HCT116 (cell line): ENCODE measurements around the gene SHISA3. TPM values are rescaled to one million over a fixed set of nuclear protein-coding genes. Genes with fewer than 3 reads are reported as not detected.
"Not testable (repeated sequence)": the region's sequence is repeated elsewhere in the genome, so short reads cannot be mapped to it uniquely, and the experiment has no call there.

Source experiments
- ATAC-seq: fragments of 200-7000 bp; cut with Tn5 transposase; 2 replicates; pipeline ENCODE4 v1.9.1; 2020; ENCODE audit warnings: mild to moderate bottlenecking, moderate library complexity
- BruUV-seq: library from RNA; stranded (reverse); fragments of 400-500 nt; replicated peaks from 2 replicates; lab custom pipeline; 2021; lab: Mats Ljungman, UMichigan
- CTCF ChIA-PET: fragments of 300-600 bp; sonication (Branson Sonifier 250); formaldehyde crosslinking; loops from one replicate; lab custom pipeline; 2021; ENCODE audit warnings: antibody characterized with exemption; lab: Charles Lee
- POLR2A ChIA-PET: fragments of 300-600, 350-600 bp; sonication (Branson Sonifier 250); formaldehyde crosslinking; loops from one replicate; lab custom pipeline; 2021; ENCODE audit warnings: antibody characterized with exemption; lab: Charles Lee
- RAD21 ChIA-PET, 2 experiments: fragments of 300-600 bp; sonication (Branson Sonifier 250); formaldehyde crosslinking; loops; one replicate each; lab custom pipeline; 2023; ENCODE audit warnings: low total read pairs in 2 of 2; ENCODE audit not compliant: uncharacterized antibody in 2 of 2, unreplicated experiment in 2 of 2, low non-redundant PET in 1 of 2; lab: Charles Lee
- DNase-seq: peaks from one replicate; pipeline ENCODE4 v3.0.0-alpha.2; 2010; ENCODE audit warnings: low read depth, low spot score
- H2AFZ ChIP-seq: fragments of 200-600 bp; shearing (Covaris generic), sonication (generic); 2 replicates; pipeline ENCODE4 v1.6.1; 2017; ENCODE audit warnings: low read depth, mixed run types, mixed read lengths, antibody characterized with exemption, low read length; ENCODE audit not compliant: poor library complexity, severe bottlenecking
- H3K27ac ChIP-seq: 2 replicates; pipeline ENCODE4 v1.5.1; 2012; ENCODE audit warnings: low read depth, low read length
- H3K27me3 ChIP-seq: fragments of 200-600 bp; sonication (generic); 2 replicates; pipeline ENCODE4 v1.6.1; 2016; ENCODE audit warnings: mixed run types, low read length, mixed read lengths; ENCODE audit not compliant: insufficient read depth
- H3K36me3 ChIP-seq, 2 experiments: fragments of 200-500 bp in 1 of 2; fragments of 200-600 bp in 1 of 2; sonication (Bioruptor generic) in 1 of 2; sonication (generic) in 1 of 2; 2 replicates each; pipeline versions ENCODE4 v1.5.1 to v1.6.1; 2014 to 2016; ENCODE audit warnings: low read length in 2 of 2, inconsistent platforms in 1 of 2, mixed read lengths in 1 of 2, mixed run types in 1 of 2; ENCODE audit not compliant: insufficient read depth in 2 of 2, control insufficient read depth in 1 of 2
- H3K4me1 ChIP-seq, 2 experiments: fragments of 200-600 bp in 1 of 2; sonication (generic) in 1 of 2; 2 replicates each; pipeline versions ENCODE4 v1.5.1 to v1.6.1; 2012 to 2017; ENCODE audit warnings: low read length in 2 of 2, inconsistent platforms in 1 of 2, mild to moderate bottlenecking in 1 of 2, mixed read lengths in 1 of 2, mixed run types in 1 of 2, moderate library complexity in 1 of 2; ENCODE audit not compliant: insufficient read depth in 2 of 2, control insufficient read depth in 1 of 2
- H3K4me2 ChIP-seq: fragments of 200-600 bp; sonication (generic); 2 replicates; pipeline ENCODE4 v1.6.1; 2017; ENCODE audit warnings: mixed run types, low read length, mixed read lengths
- H3K4me3 ChIP-seq, 2 experiments: fragments of 200-600 bp in 1 of 2; sonication (generic) in 1 of 2; replicated peaks in 1 of 2; 2 replicates each; pipeline ENCODE4 v1.5.1; 2011 to 2016; ENCODE audit warnings: low read length in 2 of 2, control low read depth in 1 of 2, low read depth in 1 of 2, mild to moderate bottlenecking in 1 of 2, mixed read lengths in 1 of 2, mixed run types in 1 of 2
- H3K79me2 ChIP-seq: fragments of 200-600 bp; sonication (generic); 2 replicates; pipeline ENCODE4 v1.6.1; 2017; ENCODE audit warnings: mild to moderate bottlenecking, mixed run types, low read length, moderate library complexity, mixed read lengths; ENCODE audit not compliant: insufficient read depth
- H3K9ac ChIP-seq: fragments of 200-600 bp; sonication (generic); 2 replicates; pipeline ENCODE4 v1.6.1; 2016; ENCODE audit warnings: low read length, mixed read lengths
- H3K9me2 ChIP-seq: fragments of 200-600 bp; sonication (generic), shearing (Covaris generic); 2 replicates; pipeline ENCODE4 v1.6.1; 2017; ENCODE audit warnings: mixed run types, mild to moderate bottlenecking, moderate library complexity; ENCODE audit not compliant: insufficient read depth
- H3K9me3 ChIP-seq, 2 experiments: fragments of 200-500 bp in 1 of 2; fragments of 200-600 bp in 1 of 2; sonication (Bioruptor generic) in 1 of 2; sonication (generic) in 1 of 2; 2 replicates each; pipeline ENCODE4 v1.6.1; 2014 to 2017; ENCODE audit warnings: low read length in 2 of 2, mixed read lengths in 2 of 2, inconsistent platforms in 1 of 2, low read depth in 1 of 2, mild to moderate bottlenecking in 1 of 2, mixed run types in 1 of 2, moderate library complexity in 1 of 2; ENCODE audit not compliant: control insufficient read depth in 1 of 2, insufficient read depth in 1 of 2
- H4K20me1 ChIP-seq: fragments of 200-600 bp; sonication (generic), shearing (Covaris generic); 2 replicates; pipeline ENCODE4 v1.6.1; 2017; ENCODE audit warnings: mixed run types, mild to moderate bottlenecking, moderate library complexity; ENCODE audit not compliant: insufficient read depth
- RAD21 ChIP-seq: IDR thresholded peaks from 2 replicates; pipeline ENCODE4 v1.6.1; 2012; ENCODE audit warnings: low read depth, mild to moderate bottlenecking
- intact Hi-C: fragments of 100-400 bp; cut with micrococcal nuclease; formaldehyde crosslinking; loops from 2 replicates; pipeline ENCODE4 v1.10.0; 2022
- total RNA-seq: library from RNA; stranded (reverse); gene quantifications from one replicate; pipeline ENCODE4 v1.2.1, GENCODE V29; 2021; ENCODE audit not compliant: unreplicated experiment
- TF ChIP-seq, protein P1 (sequence below): IDR thresholded peaks from 2 replicates; pipeline ENCODE4 v1.6.1; 2012
- TF ChIP-seq, protein P2 (sequence below), 3 experiments: fragments of 200-600 bp in 1 of 3; sonication (generic) in 1 of 3; IDR thresholded peaks in 2 of 3; conservative IDR thresholded peaks in 1 of 3; 2 replicates each; pipeline ENCODE4 v1.5.1; 2012 to 2017; ENCODE audit warnings: low read depth in 2 of 3, low read length in 2 of 3, antibody characterized with exemption in 1 of 3, borderline replicate concordance in 1 of 3, control low read depth in 1 of 3, mild to moderate bottlenecking in 1 of 3, mixed read lengths in 1 of 3, mixed run types in 1 of 3, moderate library complexity in 1 of 3; ENCODE audit not compliant: insufficient read depth in 1 of 3

Gene SHISA3
- total RNA-seq, 1 experiment from 2014 or later = not detected

DNA sequence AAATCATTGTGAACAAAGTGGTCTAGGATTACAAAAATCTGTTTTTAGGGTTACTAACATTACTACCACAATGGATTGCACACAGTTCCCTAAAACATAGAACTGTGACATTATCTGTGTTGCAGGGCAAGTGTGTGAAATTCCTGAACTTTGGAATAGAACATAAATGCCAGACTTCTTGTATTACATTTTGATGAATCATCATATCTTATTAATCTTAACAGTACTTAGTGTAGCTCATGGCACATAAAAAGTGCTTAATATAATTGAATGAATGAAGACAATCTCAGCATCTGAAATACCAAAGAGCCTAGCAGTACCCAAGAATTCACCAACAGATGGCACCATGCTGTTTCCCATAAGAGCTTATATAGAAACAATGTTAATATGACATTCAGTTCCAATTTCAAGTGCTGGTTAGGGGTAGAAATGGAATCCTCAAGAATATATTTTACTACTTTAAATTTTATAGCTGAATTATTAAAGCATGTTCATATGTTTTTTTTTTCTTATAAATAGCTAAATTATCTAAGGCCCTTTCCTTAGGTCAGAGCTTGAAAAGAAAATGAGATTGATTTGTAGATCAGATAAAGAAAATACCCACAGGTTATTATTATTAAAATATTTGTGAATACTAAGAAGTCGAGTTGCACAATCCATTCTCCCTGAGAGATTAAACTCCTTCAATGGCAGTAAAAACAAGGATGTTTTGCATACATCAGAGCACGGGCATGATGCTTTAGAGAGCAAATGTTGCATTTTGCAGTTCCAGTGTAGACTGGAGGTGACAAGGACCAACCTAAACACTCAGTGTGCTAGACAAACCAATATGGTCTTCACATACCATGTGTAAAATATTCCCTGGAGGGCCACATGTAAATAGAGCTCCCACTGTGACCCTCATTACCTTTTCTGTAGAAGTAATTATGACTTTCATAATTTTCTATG is 25.7 kb upstream of the SHISA3 start:
- ChIA-PET CTCF (interaction anchor here (0.6 to 3.5 kb wide), 14 partner anchors 8 to 493 kb away, joined by 3 to 59 read pairs (median 4); no protein-coding TSS in a partner anchor), RAD21 (interaction anchor here (1.1 kb wide), 2 partner anchors 148 kb away, joined by 4 to 7 read pairs; no protein-coding TSS in a partner anchor), POLR2A (no interaction called here)
- Histone ChIP-seq H3K27me3 (no peaks in the 10 kb centered on the region), H3K9ac (no peak overlapping the region), H3K4me1 (no peaks in the 10 kb centered on the region), H3K9me2 (no peaks in the 10 kb centered on the region), H2AFZ (no peak overlapping the region), H4K20me1 (no peaks in the 10 kb centered on the region), H3K4me2 (no peak overlapping the region), H3K36me3 (no peaks in the 10 kb centered on the region), H3K79me2 (no peaks in the 10 kb centered on the region), H3K27ac (no peak overlapping the region), H3K4me3 (no peak overlapping the region), H3K9me3 (no peaks in the 10 kb centered on the region)
- DNase-seq = peak; percentile 33
- intact Hi-C loops = loop anchor here (1.0 kb wide), 1 partner anchor 148 kb away; no protein-coding TSS in a partner anchor
- peak; percentile 54 for TF ChIP-seq RAD21
- TF ChIP-seq, protein P1, sequence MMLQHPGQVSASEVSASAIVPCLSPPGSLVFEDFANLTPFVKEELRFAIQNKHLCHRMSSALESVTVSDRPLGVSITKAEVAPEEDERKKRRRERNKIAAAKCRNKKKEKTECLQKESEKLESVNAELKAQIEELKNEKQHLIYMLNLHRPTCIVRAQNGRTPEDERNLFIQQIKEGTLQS = no peak
- TF ChIP-seq, protein P2, sequence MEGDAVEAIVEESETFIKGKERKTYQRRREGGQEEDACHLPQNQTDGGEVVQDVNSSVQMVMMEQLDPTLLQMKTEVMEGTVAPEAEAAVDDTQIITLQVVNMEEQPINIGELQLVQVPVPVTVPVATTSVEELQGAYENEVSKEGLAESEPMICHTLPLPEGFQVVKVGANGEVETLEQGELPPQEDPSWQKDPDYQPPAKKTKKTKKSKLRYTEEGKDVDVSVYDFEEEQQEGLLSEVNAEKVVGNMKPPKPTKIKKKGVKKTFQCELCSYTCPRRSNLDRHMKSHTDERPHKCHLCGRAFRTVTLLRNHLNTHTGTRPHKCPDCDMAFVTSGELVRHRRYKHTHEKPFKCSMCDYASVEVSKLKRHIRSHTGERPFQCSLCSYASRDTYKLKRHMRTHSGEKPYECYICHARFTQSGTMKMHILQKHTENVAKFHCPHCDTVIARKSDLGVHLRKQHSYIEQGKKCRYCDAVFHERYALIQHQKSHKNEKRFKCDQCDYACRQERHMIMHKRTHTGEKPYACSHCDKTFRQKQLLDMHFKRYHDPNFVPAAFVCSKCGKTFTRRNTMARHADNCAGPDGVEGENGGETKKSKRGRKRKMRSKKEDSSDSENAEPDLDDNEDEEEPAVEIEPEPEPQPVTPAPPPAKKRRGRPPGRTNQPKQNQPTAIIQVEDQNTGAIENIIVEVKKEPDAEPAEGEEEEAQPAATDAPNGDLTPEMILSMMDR (IDR thresholded peaks at IDR 0.05 in 2 of 3, conservative IDR thresholded peaks at IDR 0.05 in 1 of 3; ENCODE audit: borderline replicate concordance in 1 of 3, insufficient read depth in 1 of 3, low read depth in 2 of 3, low read length in 2 of 3) = peak; percentile 35 to 57 (median 51); a peak in 5 of 6 replicates
- BruUV-seq = no TSS peak
- peak; percentile 55; the same call in 1 of the 2 replicates for ATAC-seq

DNA sequence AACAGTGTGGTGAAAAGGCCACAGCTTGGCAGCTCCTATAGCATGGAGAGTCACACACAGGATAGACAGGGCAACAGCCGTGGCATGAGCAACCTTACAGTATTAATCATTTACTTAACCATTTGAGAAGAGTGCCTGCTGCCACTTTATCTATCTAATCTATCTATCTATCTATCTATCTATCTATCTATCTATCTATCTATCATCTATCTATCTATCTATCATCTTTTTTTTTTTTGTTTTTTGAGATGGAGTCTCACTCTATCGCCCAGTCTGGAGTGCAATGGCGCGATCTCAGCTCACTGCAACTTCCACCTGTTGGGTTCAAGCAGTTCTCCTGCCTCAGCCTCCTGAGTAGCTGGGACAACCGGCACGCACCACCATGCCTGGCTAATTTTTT is 25.0 kb upstream of the SHISA3 start:
- H3K79me2 ChIP-seq, ATAC-seq, intact Hi-C loops, H3K4me3 ChIP-seq, H3K9me3 ChIP-seq, H4K20me1 ChIP-seq, H3K4me2 ChIP-seq, BruUV-seq, H3K36me3 ChIP-seq, H3K27me3 ChIP-seq, H3K4me1 ChIP-seq, POLR2A ChIA-PET, H3K27ac ChIP-seq, RAD21 ChIA-PET, DNase-seq, H3K9me2 ChIP-seq, H2AFZ ChIP-seq, H3K9ac ChIP-seq: not testable (repeated sequence)
- CTCF ChIA-PET = interaction anchor here (1.2 to 3.5 kb wide), 3 partner anchors 90 to 148 kb away, joined by 4 to 59 read pairs (median 5); no protein-coding TSS in a partner anchor
